A549 (cell line): ENCODE results near the gene PRMT9. TPM values are rescaled to one million over a fixed set of nuclear protein-coding genes. Genes with fewer than 3 reads are reported as not detected.

Experiments used
- ATAC-seq, 2 experiments: fragments of 200-7000 bp in 1 of 2; fragments of >200 bp in 1 of 2; cut with Nextera tagmentation in 1 of 2; cut with Tn5 transposase in 1 of 2; 3 replicates each; pipeline versions ENCODE4 v1.8.0 to v1.9.1; 2018 to 2020; ENCODE audit warnings: mild to moderate bottlenecking in 1 of 2, moderate library complexity in 1 of 2
- CTCF ChIA-PET: fragments of 300-600 bp; sonication (Branson Sonifier 250); formaldehyde crosslinking; extraction: SDS; loops from one replicate; lab custom pipeline; 2021; ENCODE audit warnings: antibody characterized with exemption, inconsistent platforms; lab: Yijun Ruan, JAX
- POLR2A ChIA-PET: fragments of 350-600 bp; formaldehyde crosslinking; extraction: SDS; loops from one replicate; lab custom pipeline; 2021; ENCODE audit warnings: antibody characterized with exemption, inconsistent platforms; lab: Yijun Ruan, JAX
- DNase-seq, 2 experiments: peaks; one replicate each; pipeline versions ENCODE4 v3.0.0 to v3.0.0-alpha.2; 2011 to 2016; ENCODE audit warnings: low read depth in 1 of 2, low spot score in 1 of 2
- FAIRE-seq: peaks from 2 replicates; lab custom pipeline; 2011; peaks lifted over from hg19 to GRCh38; lab: Jason Lieb, UNC
- H3K27ac ChIP-seq, 2 experiments: fragments of >200 bp; sonication (Bioruptor Twin); formaldehyde crosslinking; 3 replicates each; pipeline ENCODE4 v1.5.1; 2016 to 2017
- H3K4me1 ChIP-seq: fragments of >200 bp; sonication (Bioruptor Twin); formaldehyde crosslinking; 3 replicates; pipeline ENCODE4 v1.6.1; 2016
- H3K4me2 ChIP-seq: fragments of >200 bp; sonication (Bioruptor Twin); formaldehyde crosslinking; 3 replicates; pipeline ENCODE4 v1.6.1; 2016
- H3K4me3 ChIP-seq: fragments of >200 bp; sonication (Bioruptor Twin); formaldehyde crosslinking; 3 replicates; pipeline ENCODE4 v1.5.1; 2016
- H3K9me3 ChIP-seq: fragments of >200 bp; sonication (Bioruptor Twin); formaldehyde crosslinking; 3 replicates; pipeline ENCODE4 v1.6.1; 2016
- CHD2 ChIP-seq: fragments of 150-350 bp; IDR thresholded peaks from 2 replicates; pipeline ENCODE4 v1.6.1; 2014; ENCODE audit warnings: low read length; ENCODE audit not compliant: partially characterized antibody
- CTCF ChIP-seq: fragments of >200 bp; sonication (Bioruptor Twin); formaldehyde crosslinking; IDR thresholded peaks from 3 replicates; pipeline ENCODE4 v1.5.1; 2016
- EHF ChIP-seq: fragments of 250-450 bp; sonication (Bioruptor Pico); IDR thresholded peaks from 2 replicates; pipeline ENCODE4 v1.5.0; 2020; ENCODE audit warnings: mild to moderate bottlenecking
- FOSB ChIP-seq: fragments of 250-450 bp; sonication (Bioruptor Pico); IDR thresholded peaks from 2 replicates; pipeline ENCODE4 v1.5.0; 2020; ENCODE audit warnings: mild to moderate bottlenecking, moderate library complexity
- HES2 ChIP-seq: fragments of >200 bp; sonication (Bioruptor Twin); formaldehyde crosslinking; IDR thresholded peaks from 2 replicates; pipeline ENCODE4 v1.6.1; 2016
- HEYL ChIP-seq: fragments of 250-450 bp; sonication (Bioruptor Pico); IDR thresholded peaks from 2 replicates; pipeline ENCODE4 v1.8.0; 2021; ENCODE audit warnings: mild to moderate bottlenecking, moderate library complexity
- HOXB13 ChIP-seq: fragments of 250-450 bp; sonication (Bioruptor Pico); IDR thresholded peaks from 2 replicates; pipeline ENCODE4 v1.5.0; 2020; ENCODE audit warnings: low read depth, mild to moderate bottlenecking, moderate library complexity
- JUN ChIP-seq, 2 experiments: fragments of >200 bp; sonication (Bioruptor Twin); formaldehyde crosslinking; IDR thresholded peaks; 2 replicates in 1 of 2; 3 replicates in 1 of 2; pipeline ENCODE4 v1.6.1; 2016 to 2017
- MYC ChIP-seq: IDR thresholded peaks from 2 replicates; pipeline ENCODE4 v1.6.1; 2012; ENCODE audit warnings: mild to moderate bottlenecking, inconsistent platforms, low read length, improper control_type of control experiment, borderline replicate concordance
- PBX3 ChIP-seq: IDR thresholded peaks from 2 replicates; pipeline ENCODE4 v1.6.1; 2012
- RAD21 ChIP-seq, 2 experiments: fragments of >200 bp in 1 of 2; sonication (Bioruptor Twin) in 1 of 2; formaldehyde crosslinking in 1 of 2; IDR thresholded peaks in 1 of 2; conservative IDR thresholded peaks in 1 of 2; 2 replicates in 1 of 2; 3 replicates in 1 of 2; pipeline ENCODE4 v1.6.1; 2012 to 2018; ENCODE audit warnings: inconsistent platforms in 1 of 2
- REST ChIP-seq: fragments of 200-600 bp; sonication (generic); IDR thresholded peaks from 2 replicates; pipeline ENCODE4 v1.6.1; 2016; ENCODE audit warnings: antibody characterized with exemption, mild to moderate bottlenecking, moderate library complexity
- RNF2 ChIP-seq: fragments of 200-600 bp; sonication (generic); IDR thresholded peaks from 2 replicates; pipeline ENCODE4 v1.6.1; 2016; ENCODE audit warnings: low read depth, mild to moderate bottlenecking, antibody characterized with exemption, moderate library complexity, borderline replicate concordance
- TFCP2L1 ChIP-seq: fragments of 250-450 bp; sonication (Bioruptor Pico); IDR thresholded peaks from 2 replicates; pipeline ENCODE4 v1.5.0; 2021; ENCODE audit warnings: mild to moderate bottlenecking
- TP53 ChIP-seq: fragments of 250-450 bp; sonication (Bioruptor Pico); IDR thresholded peaks from 2 replicates; pipeline ENCODE4 v1.5.0; 2021; ENCODE audit warnings: mild to moderate bottlenecking, moderate library complexity
- ZC3H11A ChIP-seq: fragments of 450-650 bp; IDR thresholded peaks from 2 replicates; pipeline ENCODE4 v1.6.1; 2014; ENCODE audit warnings: antibody characterized with exemption, mild to moderate bottlenecking
- WGBS: methylation state at CpG from one replicate; pipeline ENCODE4 v1.1.6; 2017; ENCODE audit errors: missing lambda C conversion rate; 5-methylcytosine and 5-hydroxymethylcytosine counted together
- polyA plus RNA-seq, 4 experiments: library from polyadenylated mRNA; depleted of rRNA in 3 of 4; stranded (reverse); fragments of >200 nt; fragmentation: RNase III in 1 of 4; extraction: RNeasy Plus Mini Kit Qiagen cat#74134 plus additional on column Dnase treatment in 1 of 4; gene quantifications; 2 replicates in 3 of 4; 3 replicates in 1 of 4; pipeline ENCODE4 v1.2.3, GENCODE V29; 2011 to 2017
- TF ChIP-seq, protein P1 (sequence below): fragments of 150-350 bp; IDR thresholded peaks from 2 replicates; pipeline ENCODE4 v1.6.1; 2014; ENCODE audit warnings: low read depth, mild to moderate bottlenecking, low read length
- TF ChIP-seq, protein P2 (sequence below): IDR thresholded peaks from 2 replicates; pipeline ENCODE4 v1.6.1; 2012; ENCODE audit warnings: low read depth, borderline replicate concordance

Gene PRMT9
- polyA plus RNA-seq, 2 of the 4 experiments (the other 2 are of a cell fraction): 2.8 to 6.3 TPM

DNA sequence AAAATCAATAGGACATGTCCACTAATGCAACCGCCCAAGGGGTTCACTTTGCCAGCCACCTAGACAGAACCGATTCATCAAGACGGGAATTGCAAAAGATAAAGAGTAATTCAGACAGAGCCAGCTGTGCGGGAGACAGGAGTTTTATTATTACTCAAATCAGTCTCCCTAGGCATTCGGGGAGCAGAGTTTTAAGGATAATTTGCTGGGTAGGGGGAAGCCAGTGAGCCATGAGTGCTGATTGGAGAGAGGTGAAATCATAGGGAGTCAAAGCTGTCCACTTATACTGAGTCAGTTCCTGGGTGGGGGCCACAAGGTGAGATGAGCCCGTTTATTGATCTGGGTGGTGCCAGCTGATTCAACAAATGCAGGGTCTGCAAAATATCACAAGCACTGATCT, 58.2 kb downstream of the PRMT9 start (continued):
- TF ChIP-seq, protein P1, sequence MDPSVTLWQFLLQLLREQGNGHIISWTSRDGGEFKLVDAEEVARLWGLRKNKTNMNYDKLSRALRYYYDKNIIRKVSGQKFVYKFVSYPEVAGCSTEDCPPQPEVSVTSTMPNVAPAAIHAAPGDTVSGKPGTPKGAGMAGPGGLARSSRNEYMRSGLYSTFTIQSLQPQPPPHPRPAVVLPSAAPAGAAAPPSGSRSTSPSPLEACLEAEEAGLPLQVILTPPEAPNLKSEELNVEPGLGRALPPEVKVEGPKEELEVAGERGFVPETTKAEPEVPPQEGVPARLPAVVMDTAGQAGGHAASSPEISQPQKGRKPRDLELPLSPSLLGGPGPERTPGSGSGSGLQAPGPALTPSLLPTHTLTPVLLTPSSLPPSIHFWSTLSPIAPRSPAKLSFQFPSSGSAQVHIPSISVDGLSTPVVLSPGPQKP: no peak
- TF ChIP-seq, protein P2, sequence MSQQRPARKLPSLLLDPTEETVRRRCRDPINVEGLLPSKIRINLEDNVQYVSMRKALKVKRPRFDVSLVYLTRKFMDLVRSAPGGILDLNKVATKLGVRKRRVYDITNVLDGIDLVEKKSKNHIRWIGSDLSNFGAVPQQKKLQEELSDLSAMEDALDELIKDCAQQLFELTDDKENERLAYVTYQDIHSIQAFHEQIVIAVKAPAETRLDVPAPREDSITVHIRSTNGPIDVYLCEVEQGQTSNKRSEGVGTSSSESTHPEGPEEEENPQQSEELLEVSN: no peak
- TF ChIP-seq REST (no peak), FOSB (CRISPR knock-in tag) (no peak), CTCF (no peak)

DNA sequence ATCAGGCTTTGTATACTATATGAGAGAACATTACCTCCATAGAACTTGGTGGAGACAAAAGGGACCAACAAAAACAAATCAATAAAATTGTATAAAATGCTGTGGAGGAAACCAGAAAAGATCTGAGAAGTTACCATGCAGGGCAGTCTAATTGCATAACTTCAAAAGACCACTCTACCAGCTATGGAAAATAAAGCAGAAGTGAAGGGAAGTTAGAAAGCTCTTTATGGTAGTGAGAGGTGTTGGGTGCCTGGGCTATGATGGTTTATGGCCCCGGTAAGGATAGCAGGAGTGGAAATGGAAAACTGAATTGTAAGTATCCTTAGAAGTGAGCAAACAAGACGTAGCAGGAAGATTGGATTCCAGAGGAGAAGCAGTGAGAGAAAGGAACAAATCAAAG, 63.6 kb downstream of the PRMT9 start:
- FAIRE-seq: no peak
- ChIA-PET CTCF (no interaction called here), POLR2A (no interaction called here)
- DNase-seq: no peak
- no peak overlapping the region for H3K4me2 ChIP-seq
- 60% methylated on average over 2 of the region's 2 CpGs for WGBS
- no peaks in the 10 kb centered on the region for H3K9me3 ChIP-seq
- no peak for TF ChIP-seq ZC3H11A
- no peak for TF ChIP-seq REST
- no peak for TF ChIP-seq TFCP2L1 (CRISPR knock-in tag)
- no peak overlapping the region for H3K4me3 ChIP-seq
- H3K27ac ChIP-seq: no peak overlapping the region
- H3K4me1 ChIP-seq: peaks cover 5% of the 10 kb centered on the region; the same call in 1 of the 3 replicates
- ATAC-seq: no peak

DNA sequence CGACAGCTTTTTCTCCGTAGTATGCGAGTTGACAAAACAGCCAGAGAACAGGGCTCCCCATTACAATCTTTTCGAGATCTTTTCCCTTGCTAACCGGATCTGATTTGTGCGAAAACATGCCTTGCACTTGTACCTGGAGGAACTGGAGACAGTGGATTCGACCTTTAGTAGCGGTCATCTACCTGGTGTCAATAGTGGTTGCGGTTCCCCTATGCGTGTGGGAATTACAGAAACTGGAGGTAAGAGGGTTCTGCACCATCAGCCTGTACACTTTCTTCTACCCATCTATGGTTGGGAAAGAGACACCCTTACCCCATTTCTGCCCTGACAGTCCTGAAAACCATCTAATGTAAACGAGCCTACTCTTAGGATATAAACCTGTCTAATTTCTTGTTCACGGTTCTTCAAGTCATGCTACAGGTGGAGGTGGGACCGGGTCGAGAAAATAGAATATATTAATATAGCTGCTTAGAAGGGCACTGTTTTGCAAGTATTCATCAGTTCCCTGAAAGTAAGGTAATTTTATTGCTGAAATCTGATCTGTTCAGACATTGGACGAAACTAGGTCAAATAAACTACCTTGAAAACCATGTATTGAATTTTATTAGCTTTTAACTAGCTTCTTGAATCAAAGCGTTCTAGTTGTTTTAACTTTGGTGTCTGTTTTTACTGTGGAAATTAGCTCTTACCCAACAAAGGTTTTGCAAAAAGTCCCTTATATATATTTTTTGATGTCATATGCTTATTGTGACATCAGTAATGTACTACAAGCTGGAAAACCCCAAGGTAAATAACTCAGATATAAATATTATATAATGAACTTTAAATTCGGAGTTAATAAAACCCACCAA, 65.9 kb downstream of the PRMT9 start:
- ATAC-seq: peak; percentile 19 to 32; a peak in 4 of 6 replicates
- FAIRE-seq: no peak
- CTCF ChIA-PET: interaction anchor here (1.5 to 3.8 kb wide), 3 partner anchors 244 to 599 kb away, joined by 3 to 16 read pairs (median 5); no protein-coding TSS in a partner anchor
- DNase-seq: peak in 1 of 2 experiments; percentile 9
- H3K4me1 ChIP-seq: peaks cover 5% of the 10 kb centered on the region; the same call in 1 of the 3 replicates
- peak overlapping the region; percentile 87 to 90 for H3K27ac ChIP-seq
- WGBS: 5% methylated on average over 17 of the region's 17 CpGs
- peak overlapping the region; percentile 89 for H3K4me3 ChIP-seq
- no peaks in the 10 kb centered on the region for H3K9me3 ChIP-seq
- peak overlapping the region; percentile 96 for H3K4me2 ChIP-seq
- POLR2A ChIA-PET: interaction anchor here (1.1 to 1.7 kb wide), 4 partner anchors 8 to 114 kb away, joined by 4 to 9 read pairs (median 5); partner anchors contain the start of genes ARHGAP10 and PRMT9
- TF ChIP-seq HES2 (no peak), PBX3 (no peak), MYC (no peak), EHF (CRISPR knock-in tag) (no peak), CHD2 (no peak), RNF2 (no peak), TP53 (CRISPR knock-in tag) (no peak), RAD21 (conservative IDR thresholded peaks at IDR 0.05 in 1 of 2, IDR thresholded peaks at IDR 0.05 in 1 of 2) (no peak), HOXB13 (CRISPR knock-in tag) (no peak), HEYL (CRISPR knock-in tag) (no peak), FOSB (CRISPR knock-in tag) (no peak), JUN (IDR thresholded peaks at IDR 0.05) (no peak)
